ENCODE measurements around the gene NUMB. TPM values are rescaled to one million over a fixed set of nuclear protein-coding genes. Genes with fewer than 3 reads are reported as not detected.

Gene NUMB
- total RNA-seq, 6 donors from 2014 or later: 85.6 to 169 (median 118) TPM

DNA sequence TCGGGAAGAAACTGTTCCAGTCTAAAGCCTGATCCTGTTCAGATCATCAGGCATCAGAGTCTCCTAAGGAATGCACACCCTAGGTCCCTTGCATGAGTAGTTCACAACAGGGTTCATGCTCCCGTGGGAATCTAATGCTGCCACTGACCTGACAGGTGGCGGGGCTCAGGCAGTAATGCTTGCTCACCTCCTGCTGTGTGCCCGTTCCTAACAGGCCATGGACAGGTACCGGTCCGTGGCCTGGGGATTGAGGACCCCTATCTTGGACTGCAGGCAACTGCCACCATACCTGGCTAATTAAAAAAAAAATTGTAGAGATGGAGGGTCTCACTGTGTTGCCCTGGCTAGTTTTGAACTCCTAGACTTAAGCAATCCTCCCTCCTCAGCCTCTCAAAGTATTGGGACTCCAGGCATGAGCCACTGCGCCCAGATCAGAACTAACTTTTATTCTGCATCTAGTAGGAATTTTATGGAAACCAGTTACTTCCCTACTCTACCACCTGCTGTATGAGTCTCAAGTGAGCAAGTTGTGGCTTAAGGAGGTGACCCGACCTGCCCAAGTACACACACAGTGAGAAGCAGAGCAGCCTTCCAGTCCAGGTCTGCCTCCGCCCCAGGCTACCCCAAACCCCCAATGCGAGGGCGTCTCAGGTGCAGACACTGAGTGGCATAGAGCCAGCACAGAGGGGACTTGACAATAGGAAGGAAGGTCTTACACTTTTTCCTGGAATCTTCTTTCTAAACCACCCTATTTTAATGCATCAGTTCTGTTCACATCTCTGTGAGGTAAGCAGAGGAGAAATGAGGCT is 223.6 kb downstream of the NUMB start:
- H3K9me3 ChIP-seq: no peaks in the 10 kb centered on the region
- WGBS, 2 donors: 84 to 88% methylated on average over 8 to 11 of the region's 11 CpGs
- no peak for DNase-seq
- H3K27ac ChIP-seq: no peak overlapping the region
- no peaks in the 10 kb centered on the region for H3K36me3 ChIP-seq
- no peak overlapping the region for H3K4me3 ChIP-seq
- H3K27me3 ChIP-seq: peaks cover 0 to 18% (median 10%) of the 10 kb centered on the region in 4 donors
- TF ChIP-seq, protein P1, sequence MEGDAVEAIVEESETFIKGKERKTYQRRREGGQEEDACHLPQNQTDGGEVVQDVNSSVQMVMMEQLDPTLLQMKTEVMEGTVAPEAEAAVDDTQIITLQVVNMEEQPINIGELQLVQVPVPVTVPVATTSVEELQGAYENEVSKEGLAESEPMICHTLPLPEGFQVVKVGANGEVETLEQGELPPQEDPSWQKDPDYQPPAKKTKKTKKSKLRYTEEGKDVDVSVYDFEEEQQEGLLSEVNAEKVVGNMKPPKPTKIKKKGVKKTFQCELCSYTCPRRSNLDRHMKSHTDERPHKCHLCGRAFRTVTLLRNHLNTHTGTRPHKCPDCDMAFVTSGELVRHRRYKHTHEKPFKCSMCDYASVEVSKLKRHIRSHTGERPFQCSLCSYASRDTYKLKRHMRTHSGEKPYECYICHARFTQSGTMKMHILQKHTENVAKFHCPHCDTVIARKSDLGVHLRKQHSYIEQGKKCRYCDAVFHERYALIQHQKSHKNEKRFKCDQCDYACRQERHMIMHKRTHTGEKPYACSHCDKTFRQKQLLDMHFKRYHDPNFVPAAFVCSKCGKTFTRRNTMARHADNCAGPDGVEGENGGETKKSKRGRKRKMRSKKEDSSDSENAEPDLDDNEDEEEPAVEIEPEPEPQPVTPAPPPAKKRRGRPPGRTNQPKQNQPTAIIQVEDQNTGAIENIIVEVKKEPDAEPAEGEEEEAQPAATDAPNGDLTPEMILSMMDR (IDR thresholded peaks at IDR 0.05): no peak
- TF ChIP-seq EP300 (IDR thresholded peaks at IDR 0.05) (no peak), POLR2AphosphoS5 (IDR thresholded peaks at IDR 0.05) (no peak), POLR2A (IDR thresholded peaks at IDR 0.05) (no peak)
- no peak for ATAC-seq (ENCODE audit: low FRiP score in 2 of 2)
- peaks cover 30 to 41% (median 39%) of the 10 kb centered on the region in 4 donors for H3K4me1 ChIP-seq

DNA sequence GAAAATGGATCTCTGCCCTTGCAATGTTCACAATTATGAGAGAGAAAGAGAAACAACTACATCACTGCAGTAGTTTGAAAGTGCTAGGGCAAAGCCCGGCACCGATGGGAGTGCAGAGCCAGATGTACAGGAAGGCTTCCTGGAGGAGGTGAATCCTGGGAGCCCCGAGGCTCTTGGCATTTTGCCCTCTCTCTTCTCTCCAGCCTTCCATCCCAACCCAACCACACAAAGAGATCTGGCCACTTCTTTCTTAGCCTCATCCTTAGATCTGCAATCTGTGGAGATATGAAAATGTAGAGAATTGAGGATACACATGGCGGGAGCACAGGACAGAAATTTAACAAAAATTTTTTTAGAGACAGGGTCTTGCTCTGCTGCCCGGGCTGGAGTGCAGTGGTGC is 224.3 kb downstream of the NUMB start:
- Histone ChIP-seq H3K36me3 (peaks cover 0 to 2% (median 0%) of the 10 kb centered on the region in 4 donors), H3K27ac (no peak overlapping the region), H3K27me3 (peaks cover 0 to 14% (median 10%) of the 10 kb centered on the region in 4 donors), H3K9me3 (no peaks in the 10 kb centered on the region), H3K4me3 (no peak overlapping the region), H3K4me1 (peaks cover 26 to 35% (median 32%) of the 10 kb centered on the region in 4 donors)
- ATAC-seq (ENCODE audit: low FRiP score in 2 of 2) (no peak), DNase-seq (no peak)
- 87 to 88% methylated on average over 5 of the region's 5 CpGs for WGBS, 2 donors
- no peak for TF ChIP-seq POLR2A (IDR thresholded peaks at IDR 0.05)
- no peak for TF ChIP-seq EP300 (IDR thresholded peaks at IDR 0.05)
- no peak for TF ChIP-seq POLR2AphosphoS5 (IDR thresholded peaks at IDR 0.05)
- TF ChIP-seq, protein P1 (IDR thresholded peaks at IDR 0.05): no peak

DNA sequence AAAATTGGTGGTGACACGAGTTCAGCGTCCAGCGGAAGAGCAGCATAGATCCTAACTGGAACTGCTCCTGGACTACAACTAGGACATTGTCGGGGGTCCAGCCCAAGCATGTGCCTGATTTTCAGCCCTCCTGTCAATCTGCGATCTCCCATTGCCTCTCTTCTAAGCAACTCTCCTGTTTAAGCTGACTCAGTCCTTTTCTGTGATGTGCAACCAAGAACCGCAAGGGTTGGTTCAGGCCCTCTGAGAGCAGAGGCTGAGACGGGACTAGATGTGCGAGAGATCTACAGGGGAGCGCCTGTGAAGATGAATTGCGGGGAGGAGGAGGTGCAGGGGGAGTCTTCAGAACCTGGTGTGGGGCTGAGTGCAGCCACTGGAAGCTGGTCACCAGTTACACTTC is 224.8 kb downstream of the NUMB start:
- 89 to 91% methylated on average over 7 to 10 of the region's 10 CpGs for WGBS, 2 donors
- DNase-seq (no peak), ATAC-seq (ENCODE audit: low FRiP score in 2 of 2) (no peak)
- Histone ChIP-seq H3K9me3 (no peaks in the 10 kb centered on the region), H3K4me3 (no peak overlapping the region), H3K27me3 (peaks cover 0 to 14% (median 8%) of the 10 kb centered on the region in 4 donors), H3K36me3 (peaks cover 0 to 3% (median 0%) of the 10 kb centered on the region in 4 donors), H3K4me1 (peaks cover 25 to 35% (median 30%) of the 10 kb centered on the region in 4 donors), H3K27ac (no peak overlapping the region)
- TF ChIP-seq POLR2A (IDR thresholded peaks at IDR 0.05) (no peak), POLR2AphosphoS5 (IDR thresholded peaks at IDR 0.05) (no peak), EP300 (IDR thresholded peaks at IDR 0.05) (no peak)
- TF ChIP-seq, protein P1 (IDR thresholded peaks at IDR 0.05): no peak

DNA sequence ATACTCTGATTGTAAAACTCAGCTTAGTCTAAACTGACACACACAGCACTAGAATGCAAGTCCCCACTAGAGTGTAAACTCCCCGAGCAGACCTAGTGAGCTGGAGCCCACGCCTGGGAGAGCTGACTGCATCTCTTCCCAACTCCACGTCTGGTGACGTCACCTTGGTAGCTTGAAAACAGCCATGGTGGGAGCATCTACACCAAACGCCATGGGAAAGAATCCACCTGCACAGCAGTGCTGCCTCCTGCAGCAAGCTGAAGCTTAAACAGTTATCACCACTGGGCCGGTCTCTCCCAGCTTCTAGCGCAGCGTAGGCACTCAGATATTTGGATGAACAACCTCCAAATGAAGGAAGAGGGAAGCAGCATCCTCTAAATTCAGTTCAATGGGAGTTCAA is 225.4 kb downstream of the NUMB start:
- TF ChIP-seq, protein P1 (IDR thresholded peaks at IDR 0.05): no peak
- TF ChIP-seq POLR2AphosphoS5 (IDR thresholded peaks at IDR 0.05) (no peak), POLR2A (IDR thresholded peaks at IDR 0.05) (no peak), EP300 (IDR thresholded peaks at IDR 0.05) (no peak)
- ATAC-seq (ENCODE audit: low FRiP score in 2 of 2): no peak
- Histone ChIP-seq H3K4me1 (peaks cover 19 to 35% (median 30%) of the 10 kb centered on the region in 4 donors), H3K9me3 (no peaks in the 10 kb centered on the region), H3K27me3 (peaks cover 0 to 8% (median 6%) of the 10 kb centered on the region in 4 donors), H3K4me3 (no peak overlapping the region), H3K27ac (no peak overlapping the region), H3K36me3 (peaks cover 0 to 3% (median 0%) of the 10 kb centered on the region in 4 donors)
- DNase-seq: no peak
- WGBS, 2 donors: 78 to 88% methylated on average over 8 of the region's 8 CpGs
